DND-41 (cell line): Measurements from ENCODE around the gene VCAN.

Experiments
- CTCF ChIP-seq: IDR thresholded peaks from 2 replicates; pipeline ENCODE4 v1.5.1; 2012; ENCODE audit warnings: borderline replicate concordance, low read length, moderate library complexity, mild to moderate bottlenecking; ENCODE audit not compliant: poor library complexity, severe bottlenecking; ENCODE audit errors: extremely low read depth
- EZH2 ChIP-seq: IDR thresholded peaks from 3 replicates; pipeline ENCODE4 v1.6.1; 2012; ENCODE audit warnings: borderline replicate concordance, low read depth, mild to moderate bottlenecking, moderate library complexity, low read length, inconsistent platforms; ENCODE audit not compliant: severe bottlenecking

DNA sequence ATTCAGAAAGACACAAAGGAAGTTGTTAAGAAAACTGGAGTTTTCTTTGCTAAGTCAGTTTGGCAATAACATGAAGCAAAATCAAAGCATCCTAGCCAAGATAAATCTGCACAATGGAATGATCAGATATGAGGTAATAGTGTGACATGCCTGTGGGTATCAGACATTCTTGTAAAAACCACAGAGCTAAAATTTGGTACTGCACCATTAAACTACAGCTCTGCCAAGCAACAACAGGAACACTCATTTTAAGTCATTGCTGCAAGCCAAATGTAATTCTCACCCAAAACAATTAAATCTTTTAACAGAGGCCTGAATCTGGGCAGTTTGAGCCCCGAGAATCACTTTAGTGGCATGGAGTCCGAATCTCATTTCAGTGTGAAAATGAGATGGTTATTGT is 96.6 kb downstream of the VCAN start:
- no peak for TF ChIP-seq CTCF
- TF ChIP-seq EZH2, result no peak
